SK-N-SH treated with all-trans-retinoic acid at 6 μM for 48 hours (cell line): ENCODE data around the gene TAF6L.

Source experiments
- ATAC-seq: fragments of 200-7000 bp; cut with Tn5 transposase; 3 replicates; pipeline ENCODE4 v1.9.1; 2020; ENCODE audit warnings: mild to moderate bottlenecking, moderate library complexity
- ARNTL ChIP-seq: fragments of 450-650 bp; formaldehyde crosslinking; IDR thresholded peaks from 2 replicates; pipeline ENCODE4 v1.5.0; 2020; ENCODE audit warnings: low read depth, mild to moderate bottlenecking, moderate library complexity, borderline replicate concordance
- BACH2 ChIP-seq: fragments of 250-450 bp; sonication (Bioruptor Pico); IDR thresholded peaks from 2 replicates; pipeline ENCODE4 v1.9.0; 2021; ENCODE audit warnings: mild to moderate bottlenecking, borderline replicate concordance
- CREB5 ChIP-seq: fragments of 250-450 bp; sonication (Bioruptor Pico); IDR thresholded peaks from 2 replicates; pipeline ENCODE4 v1.5.1; 2020; ENCODE audit warnings: low read depth, mild to moderate bottlenecking, moderate library complexity
- CSRNP3 ChIP-seq: fragments of 250-450 bp; sonication (Bioruptor Pico); IDR thresholded peaks from 2 replicates; pipeline ENCODE4 v1.5.1; 2021; ENCODE audit warnings: mild to moderate bottlenecking, moderate library complexity
- GLIS3 ChIP-seq: fragments of 250-450 bp; sonication (Bioruptor Pico); IDR thresholded peaks from 2 replicates; pipeline ENCODE4 v1.5.0; 2020; ENCODE audit warnings: mild to moderate bottlenecking, moderate library complexity
- ISL1 ChIP-seq: fragments of 250-450 bp; sonication (Bioruptor Pico); IDR thresholded peaks from 2 replicates; pipeline ENCODE4 v2.1.2; 2022; ENCODE audit warnings: mild to moderate bottlenecking, moderate library complexity
- OSR1 ChIP-seq: fragments of 250-450 bp; sonication (Bioruptor Pico); IDR thresholded peaks from 2 replicates; pipeline ENCODE4 v1.8.0; 2022; ENCODE audit warnings: moderate library complexity, mild to moderate bottlenecking, inconsistent platforms
- PATZ1 ChIP-seq: fragments of 250-450 bp; sonication (Bioruptor Pico); IDR thresholded peaks from 2 replicates; pipeline ENCODE4 v1.8.0; 2020; ENCODE audit warnings: mild to moderate bottlenecking, moderate library complexity, borderline replicate concordance
- POU6F1 ChIP-seq: fragments of 250-450 bp; sonication (Bioruptor Pico); IDR thresholded peaks from 2 replicates; pipeline ENCODE4 v1.8.0; 2021; ENCODE audit warnings: low read depth, mild to moderate bottlenecking, moderate library complexity, borderline replicate concordance
- RARB ChIP-seq: fragments of 250-450 bp; sonication (Bioruptor Pico); IDR thresholded peaks from 2 replicates; pipeline ENCODE4 v1.8.0; 2021; ENCODE audit warnings: mild to moderate bottlenecking, moderate library complexity
- SNAI2 ChIP-seq: fragments of 250-450 bp; sonication (Bioruptor Pico); IDR thresholded peaks from 2 replicates; pipeline ENCODE4 v1.5.0; 2020; ENCODE audit warnings: mild to moderate bottlenecking, moderate library complexity
- TOX ChIP-seq: fragments of 250-450 bp; sonication (Bioruptor Pico); IDR thresholded peaks from 2 replicates; pipeline ENCODE4 v1.8.0; 2021; ENCODE audit warnings: mild to moderate bottlenecking, moderate library complexity, borderline replicate concordance
- TSHZ2 ChIP-seq: fragments of 250-450 bp; sonication (Bioruptor Pico); IDR thresholded peaks from 2 replicates; pipeline ENCODE4 v1.5.0; 2020; ENCODE audit warnings: mild to moderate bottlenecking, moderate library complexity
- ZC3H10 ChIP-seq: fragments of 250-450 bp; sonication (Bioruptor Pico); IDR thresholded peaks from 2 replicates; pipeline ENCODE4 v1.5.1; 2021; ENCODE audit warnings: mild to moderate bottlenecking, moderate library complexity
- ZFP3 ChIP-seq: fragments of 250-450 bp; sonication (Bioruptor Pico); IDR thresholded peaks from 2 replicates; pipeline ENCODE4 v1.5.0; 2020; ENCODE audit warnings: mild to moderate bottlenecking, moderate library complexity
- ZFP30 ChIP-seq: fragments of 450-650 bp; formaldehyde crosslinking; IDR thresholded peaks from 2 replicates; pipeline ENCODE4 v1.5.0; 2022; ENCODE audit warnings: mild to moderate bottlenecking, moderate library complexity
- ZNF565 ChIP-seq: fragments of 450-650 bp; formaldehyde crosslinking; conservative IDR thresholded peaks from 2 replicates; pipeline ENCODE4 v1.5.0; 2020; ENCODE audit warnings: low read depth, mild to moderate bottlenecking, moderate library complexity
- ZNF8 ChIP-seq: fragments of 450-650 bp; formaldehyde crosslinking; IDR thresholded peaks from 2 replicates; pipeline ENCODE4 v1.5.0; 2020; ENCODE audit warnings: mild to moderate bottlenecking, moderate library complexity

Gene TAF6L

GRCh38 chr11:62725646-62726045, 45.5 kb upstream of the TAF6L start:
- no peak for ATAC-seq

GRCh38 chr11:62726156-62726914, 44.9 kb upstream of the TAF6L start:
- TF ChIP-seq ISL1 = no peak
- TF ChIP-seq ZNF565 = no peak
- no peak for TF ChIP-seq TSHZ2 (CRISPR knock-in tag)
- no peak for TF ChIP-seq BACH2 (CRISPR knock-in tag)
- TF ChIP-seq CREB5 = no peak
- no peak for TF ChIP-seq RARB (CRISPR knock-in tag)
- TF ChIP-seq ZNF8 (CRISPR knock-in tag) = no peak
- TF ChIP-seq PATZ1 (CRISPR knock-in tag) = no peak
- TF ChIP-seq CSRNP3 (CRISPR knock-in tag) = no peak
- TF ChIP-seq GLIS3 = no peak
- TF ChIP-seq SNAI2 (CRISPR knock-in tag) = no peak
- TF ChIP-seq ZFP3 = no peak
- no peak for TF ChIP-seq ARNTL (CRISPR knock-in tag)
- TF ChIP-seq OSR1 (CRISPR knock-in tag) = no peak
- TF ChIP-seq ZFP30 (CRISPR knock-in tag) = no peak
- TF ChIP-seq TOX (CRISPR knock-in tag) = no peak
- TF ChIP-seq ZC3H10 = no peak
- no peak for TF ChIP-seq POU6F1 (CRISPR knock-in tag)
- ATAC-seq = no peak

More at GRCh38 chr11:62725646-62726045, 45.5 kb upstream of the TAF6L start:
- no peak for TF ChIP-seq ZNF8 (CRISPR knock-in tag)
- no peak for TF ChIP-seq TSHZ2 (CRISPR knock-in tag)
- TF ChIP-seq POU6F1 (CRISPR knock-in tag) = no peak
